PC-3 (cell line): ENCODE data around the gene RPS19BP1. TPM values are rescaled to one million over a fixed set of nuclear protein-coding genes. Genes with fewer than 3 reads are reported as not detected.

Source experiments
- ATAC-seq: fragments of 200-7000 bp; cut with Tn5 transposase; 2 replicates; pipeline ENCODE4 v1.9.1; 2020; ENCODE audit warnings: mild to moderate bottlenecking, moderate library complexity
- BruUV-seq: library from RNA; stranded (reverse); fragments of 400-500 nt; replicated peaks from 2 replicates; lab custom pipeline; 2021; lab: Mats Ljungman, UMichigan
- CTCF ChIA-PET: fragments of 300-600 bp; sonication (Branson Sonifier 250); formaldehyde crosslinking; loops from one replicate; lab custom pipeline; 2022; ENCODE audit warnings: antibody characterized with exemption; lab: Charles Lee
- POLR2A ChIA-PET: fragments of 300-600 bp; sonication (Branson Sonifier 250); formaldehyde crosslinking; loops from one replicate; lab custom pipeline; 2022; ENCODE audit warnings: antibody characterized with exemption; ENCODE audit not compliant: unreplicated experiment; lab: Charles Lee
- DNase-seq: peaks from one replicate; pipeline ENCODE4 v3.0.0-alpha.2; 2015
- H2AFZ ChIP-seq: fragments of 300-600 bp; sonication (generic); 2 replicates; pipeline ENCODE4 v1.6.0; 2016; ENCODE audit warnings: antibody characterized with exemption, low read length
- H3F3A ChIP-seq: fragments of 300-600 bp; sonication (generic); one replicate; pipeline ENCODE4 v1.6.0; 2017; ENCODE audit warnings: antibody characterized with exemption, low read length, control low read depth, mild to moderate bottlenecking; ENCODE audit not compliant: unreplicated experiment
- H3K27ac ChIP-seq: fragments of 300-600 bp; sonication (generic); 2 replicates; pipeline ENCODE4 v1.5.1; 2016; ENCODE audit warnings: mild to moderate bottlenecking, low read length
- H3K27me3 ChIP-seq: fragments of 300-600 bp; sonication (generic); 2 replicates; pipeline ENCODE4 v1.6.1; 2016; ENCODE audit warnings: low read length, mixed read lengths
- H3K36me3 ChIP-seq: fragments of 300-600 bp; sonication (generic); 2 replicates; pipeline ENCODE4 v1.6.1; 2016; ENCODE audit warnings: low read depth, mixed run types, low read length, mixed read lengths
- H3K4me1 ChIP-seq: fragments of 300-600 bp; sonication (generic); 2 replicates; pipeline ENCODE4 v1.5.1; 2016; ENCODE audit warnings: low read length; ENCODE audit not compliant: insufficient read depth
- H3K4me2 ChIP-seq: fragments of 300-600 bp; sonication (generic); 2 replicates; pipeline ENCODE4 v1.6.0; 2016; ENCODE audit warnings: low read length
- H3K4me3 ChIP-seq: fragments of 300-600 bp; sonication (generic); 2 replicates; pipeline ENCODE4 v1.5.1; 2016; ENCODE audit warnings: mild to moderate bottlenecking, low read length, mixed read lengths
- H3K79me2 ChIP-seq: fragments of 300-600 bp; sonication (generic); 2 replicates; pipeline ENCODE4 v1.6.1; 2017; ENCODE audit warnings: low read length, mixed read lengths
- H3K9ac ChIP-seq: fragments of 300-600 bp; sonication (generic); 2 replicates; pipeline ENCODE4 v1.6.0; 2016; ENCODE audit warnings: mild to moderate bottlenecking, low read length
- H3K9me2 ChIP-seq: fragments of 300-600 bp; sonication (generic); replicated peaks from 2 replicates; pipeline ENCODE4 v1.6.1; 2016; ENCODE audit warnings: mixed run types, low read length, mixed read lengths
- H3K9me3 ChIP-seq: fragments of 300-600 bp; sonication (generic); 2 replicates; pipeline ENCODE4 v1.6.1; 2016; ENCODE audit warnings: low read length, mixed read lengths
- H4K20me1 ChIP-seq: fragments of 300-600 bp; sonication (generic); 2 replicates; pipeline ENCODE4 v1.6.1; 2016; ENCODE audit warnings: low read length, mixed read lengths
- EZH2 ChIP-seq: fragments of 300-600 bp; sonication (generic); IDR thresholded peaks from one replicate; pipeline ENCODE4 v1.6.1; 2017; ENCODE audit warnings: antibody characterized with exemption, mild to moderate bottlenecking, low read length; ENCODE audit not compliant: unreplicated experiment
- EZH2phosphoT487 ChIP-seq: fragments of 300-600 bp; sonication (generic); IDR thresholded peaks from 2 replicates; pipeline ENCODE4 v1.6.1; 2018; ENCODE audit warnings: mild to moderate bottlenecking, antibody characterized with exemption, low read length, borderline replicate concordance
- intact Hi-C: fragments of 100-400 bp; cut with micrococcal nuclease; formaldehyde crosslinking; loops from 2 replicates; pipeline ENCODE4 v1.9.0; 2023
- total RNA-seq: library from RNA; depleted of rRNA; stranded (reverse); fragments of >200 nt; gene quantifications from 2 replicates; pipeline ENCODE4 v1.2.3, GENCODE V29; 2014
- TF ChIP-seq, protein P1 (sequence below): fragments of 300-600 bp; sonication (generic); conservative IDR thresholded peaks from 2 replicates; pipeline ENCODE4 v1.5.1; 2017; ENCODE audit warnings: antibody characterized with exemption, low read depth, mild to moderate bottlenecking, low read length

Gene RPS19BP1
- total RNA-seq, 1 experiment from 2014 or later: 253 TPM

- TF ChIP-seq, protein P1, sequence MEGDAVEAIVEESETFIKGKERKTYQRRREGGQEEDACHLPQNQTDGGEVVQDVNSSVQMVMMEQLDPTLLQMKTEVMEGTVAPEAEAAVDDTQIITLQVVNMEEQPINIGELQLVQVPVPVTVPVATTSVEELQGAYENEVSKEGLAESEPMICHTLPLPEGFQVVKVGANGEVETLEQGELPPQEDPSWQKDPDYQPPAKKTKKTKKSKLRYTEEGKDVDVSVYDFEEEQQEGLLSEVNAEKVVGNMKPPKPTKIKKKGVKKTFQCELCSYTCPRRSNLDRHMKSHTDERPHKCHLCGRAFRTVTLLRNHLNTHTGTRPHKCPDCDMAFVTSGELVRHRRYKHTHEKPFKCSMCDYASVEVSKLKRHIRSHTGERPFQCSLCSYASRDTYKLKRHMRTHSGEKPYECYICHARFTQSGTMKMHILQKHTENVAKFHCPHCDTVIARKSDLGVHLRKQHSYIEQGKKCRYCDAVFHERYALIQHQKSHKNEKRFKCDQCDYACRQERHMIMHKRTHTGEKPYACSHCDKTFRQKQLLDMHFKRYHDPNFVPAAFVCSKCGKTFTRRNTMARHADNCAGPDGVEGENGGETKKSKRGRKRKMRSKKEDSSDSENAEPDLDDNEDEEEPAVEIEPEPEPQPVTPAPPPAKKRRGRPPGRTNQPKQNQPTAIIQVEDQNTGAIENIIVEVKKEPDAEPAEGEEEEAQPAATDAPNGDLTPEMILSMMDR: peak; percentile 74
- no peak for TF ChIP-seq EZH2
- peaks cover 8% of the 10 kb centered on the region; the same call in 1 of the 2 replicates for H3K4me1 ChIP-seq
- H3K27me3 ChIP-seq: no peaks in the 10 kb centered on the region
- peaks cover 42% of the 10 kb centered on the region for H3K79me2 ChIP-seq
- no TSS peak for BruUV-seq
- CTCF ChIA-PET: interaction anchor here (0.9 kb wide), 1 partner anchor 12 kb away, joined by 10 read pairs; no protein-coding TSS in a partner anchor
- POLR2A ChIA-PET: no interaction called here
- intact Hi-C loops: no loop called here
- ATAC-seq: no peak
- peaks cover 33% of the 10 kb centered on the region for H3K36me3 ChIP-seq
- no peaks in the 10 kb centered on the region for H3K9me2 ChIP-seq
- no peak overlapping the region for H3K4me3 ChIP-seq
- no peak overlapping the region for H3K4me2 ChIP-seq
- H3F3A ChIP-seq: no peaks in the 10 kb centered on the region
- no peak overlapping the region for H3K9ac ChIP-seq
- H4K20me1 ChIP-seq: peaks cover 6% of the 10 kb centered on the region; the same call in 1 of the 2 replicates
- H2AFZ ChIP-seq: no peak overlapping the region
- H3K9me3 ChIP-seq: no peaks in the 10 kb centered on the region
- H3K27ac ChIP-seq: no peak overlapping the region
- DNase-seq: peak; percentile 50
These were observed 18.1 kb downstream of the RPS19BP1 start for GRCh38 chr22:39514373-39514973.

- DNase-seq: no peak
- peaks cover 33% of the 10 kb centered on the region for H3K36me3 ChIP-seq
- H3K4me2 ChIP-seq: no peak overlapping the region
- H3K27me3 ChIP-seq: no peaks in the 10 kb centered on the region
- H2AFZ ChIP-seq: no peak overlapping the region
- no TSS peak for BruUV-seq
- no peak overlapping the region for H3K4me3 ChIP-seq
- no peaks in the 10 kb centered on the region for H3K9me3 ChIP-seq
- no peaks in the 10 kb centered on the region for H3K9me2 ChIP-seq
- no peaks in the 10 kb centered on the region for H3F3A ChIP-seq
- peaks cover 43% of the 10 kb centered on the region for H3K79me2 ChIP-seq
- TF ChIP-seq, protein P1: no peak
- TF ChIP-seq EZH2: no peak
- TF ChIP-seq EZH2phosphoT487: no peak
- H3K27ac ChIP-seq: no peak overlapping the region
- intact Hi-C loops: no loop called here
- CTCF ChIA-PET: no interaction called here
- ATAC-seq: no peak
- no peak overlapping the region for H3K9ac ChIP-seq
- H4K20me1 ChIP-seq: peaks cover 6% of the 10 kb centered on the region; the same call in 1 of the 2 replicates
- POLR2A ChIA-PET: no interaction called here
- H3K4me1 ChIP-seq: peaks cover 3% of the 10 kb centered on the region; the same call in 1 of the 2 replicates
These were observed 18.8 kb downstream of the RPS19BP1 start for GRCh38 chr22:39513791-39514190.

DNA sequence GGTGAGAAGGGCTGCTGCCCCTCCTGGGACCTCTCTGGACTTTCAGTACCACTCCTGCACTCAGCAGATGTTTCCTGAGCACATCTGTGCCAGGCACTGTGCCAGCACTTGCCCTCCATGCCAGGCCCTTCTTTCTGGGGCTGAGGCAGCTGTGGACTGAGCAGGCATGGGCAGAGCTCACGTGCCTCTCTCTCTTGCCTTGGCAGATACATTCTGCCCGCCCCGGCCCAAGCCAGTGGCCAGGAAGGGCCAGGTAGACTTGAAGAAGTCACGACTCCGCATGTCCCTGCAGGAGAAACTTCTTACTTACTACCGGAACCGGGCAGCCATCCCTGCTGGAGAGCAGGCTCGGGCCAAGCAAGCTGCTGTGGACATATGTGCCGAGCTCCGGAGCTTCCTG, 20.5 kb downstream of the RPS19BP1 start:
- no TSS peak for BruUV-seq
- CTCF ChIA-PET: no interaction called here
- Histone ChIP-seq H2AFZ (no peak overlapping the region), H3K9me3 (no peaks in the 10 kb centered on the region), H3K9ac (no peak overlapping the region), H3K27me3 (no peaks in the 10 kb centered on the region), H3K4me3 (no peak overlapping the region), H3K79me2 (peaks cover 47% of the 10 kb centered on the region), H4K20me1 (peaks cover 6% of the 10 kb centered on the region; the same call in 1 of the 2 replicates), H3K4me1 (no peaks in the 10 kb centered on the region), H3K9me2 (no peaks in the 10 kb centered on the region), H3K36me3 (peaks cover 42% of the 10 kb centered on the region), H3K27ac (no peak overlapping the region), H3F3A (no peaks in the 10 kb centered on the region), H3K4me2 (no peak overlapping the region)
- no peak for ATAC-seq
- TF ChIP-seq, protein P1: no peak
- TF ChIP-seq EZH2 (no peak), EZH2phosphoT487 (no peak)
- DNase-seq: no peak
- intact Hi-C loops: no loop called here
- POLR2A ChIA-PET: no interaction called here
